Measurements from ENCODE around the gene SH3PXD2A.

SH3PXD2A gene

DNA sequence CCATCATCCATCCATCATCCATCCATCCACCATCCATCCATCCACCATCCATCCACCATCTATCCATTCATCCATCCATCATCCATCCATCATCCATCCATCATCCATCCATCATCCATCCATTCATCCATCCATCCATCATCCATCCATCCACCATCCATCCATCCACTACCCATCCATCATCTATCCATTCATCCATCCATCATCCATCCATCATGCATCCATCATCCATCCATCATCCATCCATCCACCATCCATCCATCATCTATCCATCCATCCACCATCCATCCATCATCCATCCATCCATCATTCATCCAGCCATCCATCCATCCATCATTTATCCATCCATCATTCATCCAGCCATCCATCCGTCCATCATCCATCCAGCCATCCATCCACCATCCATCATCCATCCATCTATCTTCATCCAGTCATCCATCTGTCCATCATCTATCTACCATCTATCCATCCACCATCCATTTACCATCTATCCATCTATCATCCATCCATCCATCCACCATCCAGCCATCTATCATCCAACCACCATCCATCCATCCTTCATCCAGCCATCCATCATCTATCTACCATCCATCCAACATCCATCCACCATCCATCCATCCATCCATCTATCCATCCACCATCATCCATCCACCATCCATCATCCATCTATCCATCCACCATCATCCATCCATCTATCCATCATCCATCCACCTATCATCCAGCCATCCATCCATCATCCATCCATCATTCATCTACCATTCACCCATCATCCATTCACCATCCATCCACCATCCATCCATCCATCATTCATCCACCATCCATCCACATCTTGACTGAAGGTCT is 153.8 kb downstream of the SH3PXD2A start:
- no peak overlapping the region for H3K4me3 ChIP-seq (ENCODE audit: low read depth, low read length)
- H3K36me3 ChIP-seq (ENCODE audit: control insufficient read depth in 2 of 2, insufficient read depth in 1 of 2, low read length in 2 of 2), result no peaks in the 10 kb centered on the region
- no peak overlapping the region for H3K27ac ChIP-seq (ENCODE audit: extremely low read depth, low read depth, low read length)
- H3K4me1 ChIP-seq (ENCODE audit: control insufficient read depth, insufficient read depth, low read length), result no peaks in the 10 kb centered on the region
- ChIA-PET POLR2A (no interaction called here), CTCF (interaction anchor here (1.1 to 1.3 kb wide), 4 partner anchors 10 to 186 kb away, joined by 3 to 6 read pairs (median 4); no protein-coding TSS in a partner anchor)
- no peaks in the 10 kb centered on the region for H3K9me3 ChIP-seq (ENCODE audit: control insufficient read depth, insufficient read depth, low read depth, low read length)
- TF ChIP-seq KLF8 (tag by site-specific recombination; IDR thresholded peaks at IDR 0.05) (no peak), KLF16 (tag by site-specific recombination; IDR thresholded peaks at IDR 0.05) (no peak), ZNF529 (tag by site-specific recombination; IDR thresholded peaks at IDR 0.05; ENCODE audit: insufficient replicate concordance) (no peak), ZNF324 (tag by site-specific recombination; IDR thresholded peaks at IDR 0.05) (no peak), ZBTB17 (tag by site-specific recombination; IDR thresholded peaks at IDR 0.05) (peak; percentile 100), ZNF223 (tag by site-specific recombination; IDR thresholded peaks at IDR 0.05) (no peak), ZNF292 (tag by site-specific recombination; IDR thresholded peaks at IDR 0.05; ENCODE audit: borderline replicate concordance, low read depth) (no peak), ZNF791 (tag by site-specific recombination; IDR thresholded peaks at IDR 0.05) (no peak), TSHZ1 (tag by site-specific recombination; IDR thresholded peaks at IDR 0.05; ENCODE audit: borderline replicate concordance) (peak; percentile 69), ZNF664 (tag by site-specific recombination; IDR thresholded peaks at IDR 0.05) (no peak), ZNF155 (tag by site-specific recombination; IDR thresholded peaks at IDR 0.05) (no peak), ZNF18 (tag by site-specific recombination; IDR thresholded peaks at IDR 0.05) (no peak), MYNN (tag by site-specific recombination; IDR thresholded peaks at IDR 0.05; ENCODE audit: borderline replicate concordance) (no peak), ZSCAN16 (tag by site-specific recombination; IDR thresholded peaks at IDR 0.05) (no peak), ZBTB48 (tag by site-specific recombination; IDR thresholded peaks at IDR 0.05) (no peak), ZNF623 (tag by site-specific recombination; IDR thresholded peaks at IDR 0.05) (no peak), ZNF473 (tag by site-specific recombination; IDR thresholded peaks at IDR 0.05) (no peak), ZNF366 (tag by site-specific recombination; conservative IDR thresholded peaks at IDR 0.05) (peak; percentile 100)
- TF ChIP-seq, protein P1, sequence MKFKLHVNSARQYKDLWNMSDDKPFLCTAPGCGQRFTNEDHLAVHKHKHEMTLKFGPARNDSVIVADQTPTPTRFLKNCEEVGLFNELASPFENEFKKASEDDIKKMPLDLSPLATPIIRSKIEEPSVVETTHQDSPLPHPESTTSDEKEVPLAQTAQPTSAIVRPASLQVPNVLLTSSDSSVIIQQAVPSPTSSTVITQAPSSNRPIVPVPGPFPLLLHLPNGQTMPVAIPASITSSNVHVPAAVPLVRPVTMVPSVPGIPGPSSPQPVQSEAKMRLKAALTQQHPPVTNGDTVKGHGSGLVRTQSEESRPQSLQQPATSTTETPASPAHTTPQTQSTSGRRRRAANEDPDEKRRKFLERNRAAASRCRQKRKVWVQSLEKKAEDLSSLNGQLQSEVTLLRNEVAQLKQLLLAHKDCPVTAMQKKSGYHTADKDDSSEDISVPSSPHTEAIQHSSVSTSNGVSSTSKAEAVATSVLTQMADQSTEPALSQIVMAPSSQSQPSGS (tag by site-specific recombination; IDR thresholded peaks at IDR 0.05; ENCODE audit: low read depth), result no peak
- TF ChIP-seq, protein P2, sequence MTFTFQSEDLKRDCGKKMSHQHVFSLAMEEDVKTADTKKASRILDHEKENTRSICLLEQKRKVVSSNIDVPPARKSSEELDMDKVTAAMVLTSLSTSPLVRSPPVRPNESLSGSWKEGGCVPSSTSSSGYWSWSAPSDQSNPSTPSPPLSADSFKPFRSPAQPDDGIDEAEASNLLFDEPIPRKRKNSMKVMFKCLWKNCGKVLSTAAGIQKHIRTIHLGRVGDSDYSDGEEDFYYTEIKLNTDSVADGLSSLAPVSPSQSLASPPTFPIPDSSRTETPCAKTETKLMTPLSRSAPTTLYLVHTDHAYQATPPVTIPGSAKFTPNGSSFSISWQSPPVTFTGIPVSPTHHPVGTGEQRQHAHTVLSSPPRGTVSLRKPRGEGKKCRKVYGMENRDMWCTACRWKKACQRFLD (tag by site-specific recombination; IDR thresholded peaks at IDR 0.05), result 0 out of 2 replicates have a peak, but pooled peaks have one; percentile 19
- TF ChIP-seq, protein P3, sequence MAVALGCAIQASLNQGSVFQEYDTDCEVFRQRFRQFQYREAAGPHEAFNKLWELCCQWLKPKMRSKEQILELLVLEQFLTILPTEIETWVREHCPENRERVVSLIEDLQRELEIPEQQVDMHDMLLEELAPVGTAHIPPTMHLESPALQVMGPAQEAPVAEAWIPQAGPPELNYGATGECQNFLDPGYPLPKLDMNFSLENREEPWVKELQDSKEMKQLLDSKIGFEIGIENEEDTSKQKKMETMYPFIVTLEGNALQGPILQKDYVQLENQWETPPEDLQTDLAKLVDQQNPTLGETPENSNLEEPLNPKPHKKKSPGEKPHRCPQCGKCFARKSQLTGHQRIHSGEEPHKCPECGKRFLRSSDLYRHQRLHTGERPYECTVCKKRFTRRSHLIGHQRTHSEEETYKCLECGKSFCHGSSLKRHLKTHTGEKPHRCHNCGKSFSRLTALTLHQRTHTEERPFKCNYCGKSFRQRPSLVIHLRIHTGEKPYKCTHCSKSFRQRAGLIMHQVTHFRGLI (tag by site-specific recombination; IDR thresholded peaks at IDR 0.05), result no peak
- TF ChIP-seq, protein P4, sequence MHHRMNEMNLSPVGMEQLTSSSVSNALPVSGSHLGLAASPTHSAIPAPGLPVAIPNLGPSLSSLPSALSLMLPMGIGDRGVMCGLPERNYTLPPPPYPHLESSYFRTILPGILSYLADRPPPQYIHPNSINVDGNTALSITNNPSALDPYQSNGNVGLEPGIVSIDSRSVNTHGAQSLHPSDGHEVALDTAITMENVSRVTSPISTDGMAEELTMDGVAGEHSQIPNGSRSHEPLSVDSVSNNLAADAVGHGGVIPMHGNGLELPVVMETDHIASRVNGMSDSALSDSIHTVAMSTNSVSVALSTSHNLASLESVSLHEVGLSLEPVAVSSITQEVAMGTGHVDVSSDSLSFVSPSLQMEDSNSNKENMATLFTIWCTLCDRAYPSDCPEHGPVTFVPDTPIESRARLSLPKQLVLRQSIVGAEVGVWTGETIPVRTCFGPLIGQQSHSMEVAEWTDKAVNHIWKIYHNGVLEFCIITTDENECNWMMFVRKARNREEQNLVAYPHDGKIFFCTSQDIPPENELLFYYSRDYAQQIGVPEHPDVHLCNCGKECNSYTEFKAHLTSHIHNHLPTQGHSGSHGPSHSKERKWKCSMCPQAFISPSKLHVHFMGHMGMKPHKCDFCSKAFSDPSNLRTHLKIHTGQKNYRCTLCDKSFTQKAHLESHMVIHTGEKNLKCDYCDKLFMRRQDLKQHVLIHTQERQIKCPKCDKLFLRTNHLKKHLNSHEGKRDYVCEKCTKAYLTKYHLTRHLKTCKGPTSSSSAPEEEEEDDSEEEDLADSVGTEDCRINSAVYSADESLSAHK (tag by site-specific recombination; IDR thresholded peaks at IDR 0.05), result no peak
- TF ChIP-seq, protein P5, sequence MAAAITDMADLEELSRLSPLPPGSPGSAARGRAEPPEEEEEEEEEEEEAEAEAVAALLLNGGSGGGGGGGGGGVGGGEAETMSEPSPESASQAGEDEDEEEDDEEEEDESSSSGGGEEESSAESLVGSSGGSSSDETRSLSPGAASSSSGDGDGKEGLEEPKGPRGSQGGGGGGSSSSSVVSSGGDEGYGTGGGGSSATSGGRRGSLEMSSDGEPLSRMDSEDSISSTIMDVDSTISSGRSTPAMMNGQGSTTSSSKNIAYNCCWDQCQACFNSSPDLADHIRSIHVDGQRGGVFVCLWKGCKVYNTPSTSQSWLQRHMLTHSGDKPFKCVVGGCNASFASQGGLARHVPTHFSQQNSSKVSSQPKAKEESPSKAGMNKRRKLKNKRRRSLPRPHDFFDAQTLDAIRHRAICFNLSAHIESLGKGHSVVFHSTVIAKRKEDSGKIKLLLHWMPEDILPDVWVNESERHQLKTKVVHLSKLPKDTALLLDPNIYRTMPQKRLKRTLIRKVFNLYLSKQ (tag by site-specific recombination; IDR thresholded peaks at IDR 0.05; ENCODE audit: borderline replicate concordance), result no peak
